HepG2 (cell line): ENCODE results near the gene POLR2J2. TPM values are rescaled to one million over a fixed set of nuclear protein-coding genes. Genes with fewer than 3 reads are reported as not detected.
"Not testable (repeated sequence)": the region's sequence is repeated elsewhere in the genome, so short reads cannot be mapped to it uniquely, and the experiment has no call there.

ENCODE experiments used
- ATAC-seq: fragments of 200-7000 bp; cut with Tn5 transposase; 3 replicates; pipeline ENCODE4 v1.9.1; 2020; ENCODE audit warnings: mild to moderate bottlenecking, moderate library complexity
- BruUV-seq: library from RNA; stranded (reverse); fragments of 400-500 nt; replicated peaks from 2 replicates; lab custom pipeline; 2021; lab: Mats Ljungman, UMichigan
- CTCF ChIA-PET: fragments of 300-600 bp; formaldehyde crosslinking; extraction: SDS; loops from one replicate; lab custom pipeline; 2021; ENCODE audit warnings: low total read pairs, inconsistent platforms, low intra/inter-chr PET ratio; lab: Yijun Ruan, JAX
- POLR2A ChIA-PET: fragments of 350-600 bp; sonication (Branson Sonifier 250); formaldehyde crosslinking; loops from one replicate; lab custom pipeline; 2020; ENCODE audit warnings: antibody characterized with exemption, inconsistent platforms; lab: Yijun Ruan, JAX
- DNase-seq: peaks from one replicate; pipeline ENCODE4 v3.0.0-alpha.2; 2015; ENCODE audit warnings: low spot score
- FAIRE-seq: peaks from 3 replicates; lab custom pipeline; 2011; peaks lifted over from hg19 to GRCh38; lab: Jason Lieb, UNC
- H2AFZ ChIP-seq: one replicate; pipeline ENCODE4 v1.6.1; 2011; ENCODE audit warnings: low read length, inconsistent platforms
- H3K27ac ChIP-seq: fragments of 300-600 bp; 3 replicates; pipeline ENCODE4 v1.8.0; 2011; ENCODE audit warnings: mixed run types, mild to moderate bottlenecking, mixed read lengths, low read length, inconsistent platforms; ENCODE audit not compliant: insufficient read depth; ENCODE audit errors: extremely low read length
- H3K27me3 ChIP-seq, 2 experiments: fragments of 200-600 bp in 1 of 2; 2 replicates in 1 of 2; 3 replicates in 1 of 2; pipeline versions ENCODE4 v1.6.0 to v1.8.0; 2011; ENCODE audit warnings: low read length in 2 of 2, mild to moderate bottlenecking in 2 of 2, moderate library complexity in 2 of 2, inconsistent platforms in 1 of 2; ENCODE audit not compliant: insufficient read depth in 2 of 2, control insufficient read depth in 1 of 2
- H3K36me3 ChIP-seq, 2 experiments: fragments of 200-600 bp in 1 of 2; replicated peaks in 1 of 2; 2 replicates in 1 of 2; 3 replicates in 1 of 2; pipeline versions ENCODE4 v1.5.1 to v1.8.0; 2011; ENCODE audit warnings: low read length in 2 of 2, inconsistent platforms in 1 of 2; ENCODE audit not compliant: insufficient read depth in 2 of 2, control insufficient read depth in 1 of 2
- H3K4me1 ChIP-seq: 2 replicates; pipeline ENCODE4 v1.5.1; 2012; ENCODE audit warnings: low read length, inconsistent platforms; ENCODE audit not compliant: insufficient read depth
- H3K4me2 ChIP-seq: 2 replicates; pipeline ENCODE4 v1.6.0; 2011; ENCODE audit warnings: low read depth, low read length, inconsistent platforms
- H3K4me3 ChIP-seq, 3 experiments: fragments of 200-600 bp in 1 of 3; sonication (generic), shearing (Covaris generic) in 1 of 3; replicated peaks in 1 of 3; 2 replicates each; pipeline ENCODE4 v1.5.1; 2011 to 2016; ENCODE audit warnings: low read length in 3 of 3, inconsistent platforms in 2 of 3, low read depth in 2 of 3, mild to moderate bottlenecking in 2 of 3, control low read depth in 1 of 3, mixed read lengths in 1 of 3; ENCODE audit not compliant: insufficient read depth in 1 of 3
- H3K79me2 ChIP-seq: one replicate; pipeline ENCODE4 v1.6.1; 2011; ENCODE audit warnings: low read length, inconsistent platforms; ENCODE audit not compliant: insufficient read depth
- H3K9ac ChIP-seq: 2 replicates; pipeline ENCODE4 v1.6.0; 2011; ENCODE audit warnings: mild to moderate bottlenecking, low read depth, low read length, inconsistent platforms; ENCODE audit not compliant: insufficient read depth
- H3K9me3 ChIP-seq: 2 replicates; pipeline ENCODE4 v1.5.1; 2012; ENCODE audit warnings: mild to moderate bottlenecking, low read length
- H4K20me1 ChIP-seq: 2 replicates; pipeline ENCODE4 v1.6.0; 2011; ENCODE audit warnings: inconsistent platforms, mild to moderate bottlenecking, low read length, moderate library complexity; ENCODE audit not compliant: insufficient read depth
- WGBS: methylation state at CpG from one replicate; pipeline ENCODE4 v1.1.6; 2017; ENCODE audit warnings: low lambda C conversion rate; 5-methylcytosine and 5-hydroxymethylcytosine counted together
- in situ Hi-C: cut with HindIII; loops from 2 replicates; pipeline ENCODE4 v1.10.0; 2017; ENCODE audit warnings: low pct_unique_long_range_greater_than_20kb; ENCODE audit not compliant: extremely low pct_ligation_motif_present
- intact Hi-C: fragments of 100-400 bp; cut with micrococcal nuclease; formaldehyde crosslinking; loops from one replicate; pipeline ENCODE4 v1.10.0; 2022; ENCODE audit not compliant: unreplicated experiment
- polyA plus RNA-seq, 8 experiments: library from polyadenylated mRNA; depleted of rRNA in 3 of 8; stranded (reverse) in 7 of 8; unstranded in 1 of 8; fragments of >200 nt; fragmentation: Illumina TruSeq in 4 of 8; extraction: Trizol in 4 of 8; gene quantifications; 2 replicates each; pipeline versions ENCODE4 v1.2.1 to v1.2.3, GENCODE V29; 2011 to 2016; ENCODE audit warnings: low read depth in 4 of 8, missing spikeins in 1 of 8, mixed read lengths in 1 of 8; ENCODE audit not compliant: insufficient read depth in 1 of 8
- total RNA-seq, 5 experiments: library from RNA; depleted of rRNA; stranded (reverse); fragments of >200 nt; fragmentation: Illumina TruSeq; extraction: Trizol; gene quantifications; 2 replicates each; pipeline ENCODE4 v1.2.3, GENCODE V29; 2016; ENCODE audit warnings: low read depth in 1 of 5

The POLR2J2 gene
- total and polyA plus RNA-seq, 2 of the 13 experiments (the other 11 are each of a cell fraction or from before 2014, with no cell fraction given) = 1.6 to 2.7 TPM

- POLR2A ChIA-PET, H3K36me3 ChIP-seq, H4K20me1 ChIP-seq, DNase-seq, H3K9ac ChIP-seq, H3K9me3 ChIP-seq, intact Hi-C loops, CTCF ChIA-PET, H3K79me2 ChIP-seq, BruUV-seq, FAIRE-seq, H2AFZ ChIP-seq, H3K27ac ChIP-seq, H3K27me3 ChIP-seq, in situ Hi-C loops, H3K4me3 ChIP-seq, H3K4me1 ChIP-seq, H3K4me2 ChIP-seq: not testable (repeated sequence)
- WGBS = 100% methylated on average over 1 of the region's 14 CpGs
- peak; percentile 25; the same call in 1 of the 3 replicates for ATAC-seq
Observed at GRCh38 chr7:102667523-102667922, 3.9 kb downstream of the POLR2J2 start.

GRCh38 chr7:102666850-102667249, 4.6 kb downstream of the POLR2J2 start:
- H4K20me1 ChIP-seq, POLR2A ChIA-PET, H3K27me3 ChIP-seq, DNase-seq, in situ Hi-C loops, H3K79me2 ChIP-seq, H3K9me3 ChIP-seq, intact Hi-C loops, H3K4me2 ChIP-seq, CTCF ChIA-PET, H3K27ac ChIP-seq, ATAC-seq, H3K4me3 ChIP-seq, H3K9ac ChIP-seq, H2AFZ ChIP-seq, H3K4me1 ChIP-seq, H3K36me3 ChIP-seq, FAIRE-seq, BruUV-seq: not testable (repeated sequence)
- WGBS = no CpG with 5 or more reads among the region's 16 CpGs

GRCh38 chr7:102664765-102665164, 6.7 kb downstream of the POLR2J2 start:
- 96% methylated on average over 6 of the region's 11 CpGs for WGBS
- FAIRE-seq, H4K20me1 ChIP-seq, H2AFZ ChIP-seq, H3K27me3 ChIP-seq, H3K4me3 ChIP-seq, H3K79me2 ChIP-seq, H3K9me3 ChIP-seq, H3K27ac ChIP-seq, CTCF ChIA-PET, H3K4me1 ChIP-seq, intact Hi-C loops, ATAC-seq, H3K4me2 ChIP-seq, in situ Hi-C loops, H3K36me3 ChIP-seq, H3K9ac ChIP-seq, POLR2A ChIA-PET, DNase-seq: not testable (repeated sequence)
- TSS peak; percentile 31 for BruUV-seq

- POLR2A ChIA-PET, CTCF ChIA-PET, H3K27ac ChIP-seq, H4K20me1 ChIP-seq, H3K27me3 ChIP-seq, H3K79me2 ChIP-seq, H3K9me3 ChIP-seq, H3K36me3 ChIP-seq, H3K4me3 ChIP-seq, BruUV-seq, H3K9ac ChIP-seq, H3K4me1 ChIP-seq, FAIRE-seq, intact Hi-C loops, in situ Hi-C loops, H2AFZ ChIP-seq, DNase-seq, H3K4me2 ChIP-seq: not testable (repeated sequence)
- no CpG with 5 or more reads among the region's 4 CpGs for WGBS
- ATAC-seq = peak; percentile 34; the same call in 1 of the 3 replicates
Observed at GRCh38 chr7:102649924-102650323, 21.5 kb downstream of the POLR2J2 start, which contains the start of gene SPDYE2B. Gene SPDYE2B, plus strand, starts transcription at chr7:102650319. Its CDS starts 2,030 bp downstream, at chr7:102652349.
